HFFc6 (cell line): ENCODE results near the gene WFDC1. TPM values are rescaled to one million over a fixed set of nuclear protein-coding genes. Genes with fewer than 3 reads are reported as not detected.

Experiments used
- DNase-seq: peaks from one replicate; pipeline ENCODE4 v3.0.0-alpha.2; 2018
- H3K27ac Mint-ChIP-seq: 2 replicates; pipeline ENCODE4 v1.8.0; 2020; ENCODE audit warnings: mild to moderate bottlenecking, mixed read lengths
- H3K27me3 Mint-ChIP-seq: 2 replicates; pipeline ENCODE4 v1.8.0; 2021; ENCODE audit warnings: mild to moderate bottlenecking, moderate library complexity, mixed read lengths; ENCODE audit not compliant: insufficient read depth
- H3K36me3 Mint-ChIP-seq: 2 replicates; pipeline ENCODE4 v1.8.0; 2021; ENCODE audit warnings: low read depth, mixed read lengths
- H3K4me1 Mint-ChIP-seq: 2 replicates; pipeline ENCODE4 v1.8.0; 2020; ENCODE audit warnings: low read depth, mixed read lengths
- H3K4me3 Mint-ChIP-seq: 2 replicates; pipeline ENCODE4 v1.8.0; 2020; ENCODE audit warnings: mild to moderate bottlenecking, moderate library complexity, mixed read lengths
- H3K9me3 Mint-ChIP-seq: 2 replicates; pipeline ENCODE4 v1.8.0; 2020; ENCODE audit warnings: mild to moderate bottlenecking, mixed read lengths
- total RNA-seq, 6 experiments: library from RNA; stranded (reverse); fragmentation: NEBNext Ultra II Directional; extraction: Animal tissue kit (Norgen Biotek cat#: 25700); gene quantifications; 2 replicates in 1 of 6; 3 replicates in 5 of 6; pipeline ENCODE4 v1.2.3, GENCODE V29; 2021
- TF ChIP-seq, protein P1 (sequence below): fragments of 200-600 bp; sonication (generic); IDR thresholded peaks from 2 replicates; pipeline ENCODE4 v1.5.0; 2021; ENCODE audit warnings: antibody characterized with exemption, mild to moderate bottlenecking

Gene WFDC1
- total RNA-seq, 6 experiments from 2014 or later: 2.4 to 34.5 (median 2.8) TPM

GRCh38 chr16:84355149-84355548 lies 60.5 kb downstream of the WFDC1 start:
- Mint-ChIP-seq H3K9me3 (no peaks in the 10 kb centered on the region), H3K27me3 (peaks cover 25% of the 10 kb centered on the region), H3K36me3 (no peaks in the 10 kb centered on the region), H3K4me1 (peaks cover 14% of the 10 kb centered on the region; the same call in 1 of the 2 replicates), H3K4me3 (no peak overlapping the region), H3K27ac (no peak overlapping the region)
- no peak for DNase-seq
- TF ChIP-seq, protein P1, sequence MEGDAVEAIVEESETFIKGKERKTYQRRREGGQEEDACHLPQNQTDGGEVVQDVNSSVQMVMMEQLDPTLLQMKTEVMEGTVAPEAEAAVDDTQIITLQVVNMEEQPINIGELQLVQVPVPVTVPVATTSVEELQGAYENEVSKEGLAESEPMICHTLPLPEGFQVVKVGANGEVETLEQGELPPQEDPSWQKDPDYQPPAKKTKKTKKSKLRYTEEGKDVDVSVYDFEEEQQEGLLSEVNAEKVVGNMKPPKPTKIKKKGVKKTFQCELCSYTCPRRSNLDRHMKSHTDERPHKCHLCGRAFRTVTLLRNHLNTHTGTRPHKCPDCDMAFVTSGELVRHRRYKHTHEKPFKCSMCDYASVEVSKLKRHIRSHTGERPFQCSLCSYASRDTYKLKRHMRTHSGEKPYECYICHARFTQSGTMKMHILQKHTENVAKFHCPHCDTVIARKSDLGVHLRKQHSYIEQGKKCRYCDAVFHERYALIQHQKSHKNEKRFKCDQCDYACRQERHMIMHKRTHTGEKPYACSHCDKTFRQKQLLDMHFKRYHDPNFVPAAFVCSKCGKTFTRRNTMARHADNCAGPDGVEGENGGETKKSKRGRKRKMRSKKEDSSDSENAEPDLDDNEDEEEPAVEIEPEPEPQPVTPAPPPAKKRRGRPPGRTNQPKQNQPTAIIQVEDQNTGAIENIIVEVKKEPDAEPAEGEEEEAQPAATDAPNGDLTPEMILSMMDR: no peak

GRCh38 chr16:84356176-84356575 lies 61.5 kb downstream of the WFDC1 start:
- H3K9me3 Mint-ChIP-seq: no peaks in the 10 kb centered on the region
- H3K36me3 Mint-ChIP-seq: no peaks in the 10 kb centered on the region
- TF ChIP-seq, protein P1: no peak
- H3K4me1 Mint-ChIP-seq: peaks cover 14% of the 10 kb centered on the region; the same call in 1 of the 2 replicates
- no peak overlapping the region for H3K4me3 Mint-ChIP-seq
- H3K27ac Mint-ChIP-seq: no peak overlapping the region
- H3K27me3 Mint-ChIP-seq: peaks cover 35% of the 10 kb centered on the region
- no peak for DNase-seq

DNA sequence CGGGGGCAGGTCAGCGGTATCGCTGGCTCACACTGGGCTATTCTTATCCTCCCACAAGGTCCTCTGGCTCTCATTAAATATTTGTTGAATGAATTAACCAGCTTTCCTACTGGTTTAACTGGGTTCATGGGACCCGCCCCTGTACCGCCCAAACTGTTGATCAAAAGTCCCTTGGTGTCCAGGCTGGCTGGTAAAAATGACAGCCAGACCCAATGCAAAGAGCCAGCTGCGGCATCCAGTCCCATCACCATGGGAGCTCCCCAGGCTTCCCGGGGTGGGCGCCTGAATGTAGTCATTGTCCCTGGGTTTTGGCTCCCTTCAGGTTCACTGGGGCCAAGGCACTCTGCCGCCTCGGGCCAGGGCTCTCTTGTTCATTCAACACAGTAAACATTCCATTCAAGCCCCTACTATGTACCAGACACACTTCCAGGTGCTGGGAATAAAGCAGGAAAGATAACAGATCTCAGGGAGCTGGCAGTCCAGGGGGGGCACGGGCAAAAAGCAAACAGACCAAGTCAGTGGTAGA lies 62.0 kb downstream of the WFDC1 start:
- peaks cover 14% of the 10 kb centered on the region; the same call in 1 of the 2 replicates for H3K4me1 Mint-ChIP-seq
- H3K27ac Mint-ChIP-seq: no peak overlapping the region
- no peak overlapping the region for H3K4me3 Mint-ChIP-seq
- no peaks in the 10 kb centered on the region for H3K9me3 Mint-ChIP-seq
- H3K27me3 Mint-ChIP-seq: peaks cover 38% of the 10 kb centered on the region
- no peaks in the 10 kb centered on the region for H3K36me3 Mint-ChIP-seq
- TF ChIP-seq, protein P1: no peak
- no peak for DNase-seq

- Mint-ChIP-seq H3K9me3 (no peaks in the 10 kb centered on the region), H3K27ac (no peak overlapping the region), H3K27me3 (peaks cover 35% of the 10 kb centered on the region), H3K36me3 (no peaks in the 10 kb centered on the region), H3K4me3 (no peak overlapping the region), H3K4me1 (peaks cover 14% of the 10 kb centered on the region; the same call in 1 of the 2 replicates)
- DNase-seq: peak; percentile 9
- TF ChIP-seq, protein P1: no peak
Observed at GRCh38 chr16:84357191-84357651, 62.5 kb downstream of the WFDC1 start.

- Mint-ChIP-seq H3K4me3 (no peak overlapping the region), H3K27ac (no peak overlapping the region), H3K9me3 (no peaks in the 10 kb centered on the region), H3K36me3 (no peaks in the 10 kb centered on the region), H3K27me3 (peaks cover 35% of the 10 kb centered on the region), H3K4me1 (peaks cover 14% of the 10 kb centered on the region; the same call in 1 of the 2 replicates)
- DNase-seq: no peak
- TF ChIP-seq, protein P1: no peak
Observed at GRCh38 chr16:84358601-84359295, 64.1 kb downstream of the WFDC1 start.
